Astrocyte of the cerebellum (primary cell): ENCODE results near the gene RAB11FIP4.
A peak's percentile ranks its signal among the peaks of the same experiment; 100 is the strongest.

Source experiments
- DNase-seq: peaks from one replicate; pipeline ENCODE4 v3.0.0-alpha.2; 2011; ENCODE audit warnings: low read depth
- H3K4me3 ChIP-seq: 2 replicates; pipeline ENCODE4 v1.5.1; 2011; ENCODE audit warnings: mild to moderate bottlenecking, low read depth, low read length, moderate library complexity
- in situ Hi-C: cut with HindIII; loops from 2 replicates; pipeline ENCODE4 v1.10.0; 2017; ENCODE audit warnings: low sequenced_read_pairs
- TF ChIP-seq, protein P1 (sequence below): IDR thresholded peaks from 2 replicates; pipeline ENCODE4 v1.5.1; 2012; ENCODE audit warnings: low read length, low read depth, moderate library complexity, mild to moderate bottlenecking; ENCODE audit errors: missing control alignments

RAB11FIP4 gene

DNA sequence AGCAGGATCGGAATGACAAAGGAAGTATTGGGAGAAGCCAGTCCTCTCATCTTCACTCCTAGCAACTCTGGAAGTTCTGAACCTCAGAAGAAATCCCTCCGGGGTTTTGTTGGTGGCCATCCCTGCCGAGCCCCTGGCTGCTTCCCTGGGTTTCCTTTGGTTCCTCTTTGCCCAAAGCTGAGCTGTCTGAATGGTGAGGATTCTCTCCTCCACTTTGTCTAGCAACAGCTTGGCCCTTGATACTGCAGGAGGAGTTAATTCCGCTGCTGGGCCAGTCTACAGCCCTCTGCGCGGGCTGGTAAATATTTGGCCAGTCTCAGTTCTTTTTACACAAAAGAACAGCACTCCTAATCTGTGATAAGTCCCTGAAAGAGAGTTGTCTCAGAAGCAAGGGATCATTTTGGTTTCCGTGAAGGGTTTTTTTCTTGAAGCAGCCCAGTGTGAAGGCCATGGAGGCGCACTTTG, 170.9 kb downstream of the RAB11FIP4 start:
- no peak for DNase-seq
- peak overlapping the region; percentile 89 for H3K4me3 ChIP-seq
- TF ChIP-seq, protein P1, sequence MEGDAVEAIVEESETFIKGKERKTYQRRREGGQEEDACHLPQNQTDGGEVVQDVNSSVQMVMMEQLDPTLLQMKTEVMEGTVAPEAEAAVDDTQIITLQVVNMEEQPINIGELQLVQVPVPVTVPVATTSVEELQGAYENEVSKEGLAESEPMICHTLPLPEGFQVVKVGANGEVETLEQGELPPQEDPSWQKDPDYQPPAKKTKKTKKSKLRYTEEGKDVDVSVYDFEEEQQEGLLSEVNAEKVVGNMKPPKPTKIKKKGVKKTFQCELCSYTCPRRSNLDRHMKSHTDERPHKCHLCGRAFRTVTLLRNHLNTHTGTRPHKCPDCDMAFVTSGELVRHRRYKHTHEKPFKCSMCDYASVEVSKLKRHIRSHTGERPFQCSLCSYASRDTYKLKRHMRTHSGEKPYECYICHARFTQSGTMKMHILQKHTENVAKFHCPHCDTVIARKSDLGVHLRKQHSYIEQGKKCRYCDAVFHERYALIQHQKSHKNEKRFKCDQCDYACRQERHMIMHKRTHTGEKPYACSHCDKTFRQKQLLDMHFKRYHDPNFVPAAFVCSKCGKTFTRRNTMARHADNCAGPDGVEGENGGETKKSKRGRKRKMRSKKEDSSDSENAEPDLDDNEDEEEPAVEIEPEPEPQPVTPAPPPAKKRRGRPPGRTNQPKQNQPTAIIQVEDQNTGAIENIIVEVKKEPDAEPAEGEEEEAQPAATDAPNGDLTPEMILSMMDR = no peak
- in situ Hi-C loops = no loop called here

DNA sequence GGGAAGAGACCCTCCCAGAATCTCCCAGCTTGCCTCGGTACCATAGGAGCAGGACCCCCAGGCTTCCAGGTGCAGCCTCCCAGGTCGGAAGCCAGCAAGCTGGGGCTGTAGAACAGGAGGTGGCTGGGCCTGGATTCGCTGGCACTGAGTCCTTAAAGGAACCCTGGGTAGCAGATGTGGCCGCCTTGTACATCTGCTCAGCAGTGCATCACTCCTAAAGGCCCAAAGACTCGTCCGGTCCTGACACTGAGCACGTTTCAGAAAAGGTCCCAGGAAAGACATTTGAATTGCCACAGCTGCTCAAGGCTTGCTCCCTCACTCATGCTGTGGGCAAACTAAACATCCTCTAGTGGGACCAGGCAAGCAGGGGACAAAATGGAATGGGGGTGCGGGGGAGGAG, 172.8 kb downstream of the RAB11FIP4 start:
- no peak for DNase-seq
- no peak overlapping the region for H3K4me3 ChIP-seq
- in situ Hi-C loops = no loop called here
- TF ChIP-seq, protein P1 = no peak

DNA sequence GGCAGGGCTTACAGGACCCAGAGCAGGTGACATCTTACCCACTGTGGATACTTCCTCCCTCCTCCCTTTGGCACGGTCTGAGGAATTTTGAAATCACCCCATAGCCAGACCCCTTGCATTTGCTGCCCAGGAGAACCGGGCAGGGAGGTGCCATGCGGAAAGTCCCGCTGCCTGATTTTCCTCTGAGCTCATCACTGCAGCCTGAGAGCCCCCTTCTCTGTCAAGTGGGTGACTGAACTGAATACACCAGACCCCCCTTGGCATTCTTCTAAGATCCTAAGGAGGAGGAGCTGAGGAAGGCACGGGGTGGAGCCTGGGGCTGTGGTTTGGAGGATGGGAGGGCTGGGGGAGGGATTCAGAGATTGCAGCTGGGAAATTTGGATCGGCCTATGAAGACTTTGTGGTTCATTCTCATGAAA, 173.4 kb downstream of the RAB11FIP4 start:
- H3K4me3 ChIP-seq = peak overlapping the region; percentile 11
- DNase-seq = no peak
- in situ Hi-C loops = no loop called here
- TF ChIP-seq, protein P1 = no peak

DNA sequence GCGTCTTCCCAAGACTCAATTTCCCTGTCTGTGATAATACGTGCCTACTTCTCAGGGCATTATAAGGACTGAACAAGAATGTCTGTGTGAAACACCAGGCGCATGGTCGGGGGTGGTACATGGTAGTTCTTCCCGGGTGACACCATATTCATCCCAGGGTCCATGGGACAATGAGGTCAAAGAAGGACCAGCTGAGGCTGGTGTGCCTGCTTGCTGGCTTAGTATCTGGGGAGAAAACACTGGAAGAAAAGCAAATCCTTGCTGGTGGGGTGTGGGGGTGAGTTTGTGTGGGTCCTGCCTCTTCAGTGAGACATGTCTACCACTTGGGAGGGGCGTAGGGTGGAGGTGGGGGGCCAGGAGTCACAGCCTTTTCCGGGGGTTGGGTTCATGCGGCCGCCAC, 174.2 kb downstream of the RAB11FIP4 start:
- TF ChIP-seq, protein P1 = no peak
- in situ Hi-C loops = no loop called here
- H3K4me3 ChIP-seq = peak overlapping the region; percentile 11
- DNase-seq = no peak

DNA sequence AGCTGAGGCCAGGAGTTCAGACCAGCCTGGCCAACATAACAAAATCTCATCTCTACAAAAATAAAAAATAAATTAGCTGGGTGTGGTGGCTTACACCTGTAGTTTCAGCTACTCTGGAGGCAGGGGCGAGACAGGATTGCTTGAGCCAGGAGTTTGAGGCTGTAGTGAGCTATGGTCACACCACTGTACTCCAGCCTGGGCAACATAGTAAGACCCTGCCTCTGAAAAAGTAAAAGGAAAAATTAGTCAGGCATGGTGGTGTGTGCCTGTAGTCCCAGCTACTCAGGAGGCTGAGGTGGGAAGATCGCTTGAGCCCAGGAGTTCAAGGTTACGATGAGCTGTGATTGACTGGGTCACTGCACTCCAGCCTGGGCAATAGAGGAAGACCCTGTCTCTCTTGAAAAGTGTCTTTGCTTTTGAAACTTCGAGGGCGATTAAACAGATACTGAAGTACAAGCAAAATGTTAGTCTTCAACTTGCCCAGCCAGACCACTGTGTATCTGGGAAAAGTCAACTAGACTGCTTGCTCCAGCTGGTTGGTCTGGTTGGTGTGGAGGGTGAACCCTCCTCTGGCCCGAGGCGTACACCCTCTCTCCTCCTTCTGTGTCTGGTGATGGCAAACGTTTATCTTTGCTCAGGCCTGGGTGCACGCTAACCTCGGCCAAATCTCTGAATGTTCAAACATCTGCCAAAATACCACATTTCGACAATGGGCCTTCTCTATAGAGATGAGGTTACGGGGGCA, 174.9 kb downstream of the RAB11FIP4 start:
- in situ Hi-C loops = no loop called here
- H3K4me3 ChIP-seq = no peak overlapping the region
- no peak for DNase-seq

DNA sequence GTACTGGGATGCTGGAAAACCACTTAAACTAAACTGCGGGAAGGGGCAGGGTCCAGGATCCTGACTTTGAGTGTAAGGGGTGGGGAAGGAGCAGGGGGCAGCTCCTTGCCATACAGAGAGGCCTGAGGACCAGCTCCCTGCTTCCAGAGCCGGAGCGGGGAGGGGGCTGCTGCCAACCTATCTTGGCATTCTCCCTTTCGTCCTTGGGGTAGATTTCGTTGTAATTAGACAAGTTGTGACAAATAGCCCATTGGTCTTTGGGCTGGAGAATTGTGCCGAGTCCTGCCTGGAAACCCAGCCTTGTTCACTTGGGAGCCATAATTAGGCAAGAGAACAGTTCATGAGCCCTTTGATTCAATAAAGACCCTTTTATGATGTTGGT, 175.5 kb downstream of the RAB11FIP4 start:
- in situ Hi-C loops = no loop called here
- DNase-seq = no peak
- no peak overlapping the region for H3K4me3 ChIP-seq
- TF ChIP-seq, protein P1 = no peak

More for the DNA sequence above, 174.9 kb downstream of the RAB11FIP4 start:
- TF ChIP-seq, protein P1 = no peak

DNA sequence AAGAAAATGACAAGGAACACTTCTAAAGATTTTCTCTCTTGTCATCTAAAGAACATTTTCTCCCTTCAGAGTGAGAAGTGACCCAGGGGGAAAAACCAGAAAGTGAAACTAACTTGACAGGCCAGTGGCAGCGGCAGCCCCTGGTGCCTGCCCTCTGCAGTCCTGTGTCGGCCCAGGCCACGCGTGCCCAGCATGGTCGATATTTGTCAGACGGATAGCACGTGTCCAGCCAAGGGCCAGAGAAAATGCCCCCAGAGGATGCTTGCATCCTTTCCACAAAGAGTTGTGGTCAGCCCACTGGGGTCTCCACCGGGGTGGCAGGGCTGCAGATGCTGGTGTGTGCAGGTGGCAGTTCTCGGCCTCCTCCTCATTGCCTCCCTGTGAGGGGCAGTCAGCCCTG, 176.6 kb downstream of the RAB11FIP4 start:
- no peak for DNase-seq
- TF ChIP-seq, protein P1 = no peak
- in situ Hi-C loops = no loop called here

More for the DNA sequence above, 176.6 kb downstream of the RAB11FIP4 start:
- no peak overlapping the region for H3K4me3 ChIP-seq
